Tibial artery (tissue), 4 donors: ENCODE results near the gene CORO2B.
"Not testable (repeated sequence)": the region's sequence is repeated elsewhere in the genome, so short reads cannot be mapped to it uniquely, and the experiment has no call there.

Experiments used
- DNase-seq, 2 donors: peaks; one replicate each; pipeline ENCODE4 v3.0.0-alpha.2; 2019
- H3K27ac ChIP-seq, 2 donors: fragments of 200-600 bp; sonication (generic) in 1 of 2; 1 replicate in 1 of 2; 2 replicates in 1 of 2; pipeline ENCODE4 v1.5.1; 2018 to 2019; ENCODE audit warnings: mild to moderate bottlenecking in 1 of 2
- H3K27me3 ChIP-seq, 2 donors: fragments of 200-600 bp; sonication (generic) in 1 of 2; one replicate each; pipeline versions ENCODE4 v1.5.1 to v1.6.0; 2016 to 2019
- H3K36me3 ChIP-seq, 3 donors: fragments of 200-600 bp; sonication (generic) in 2 of 3; one replicate each; pipeline ENCODE4 v1.5.1; 2016 to 2019; ENCODE audit warnings: mild to moderate bottlenecking in 2 of 3
- H3K4me1 ChIP-seq, 4 donors: fragments of 200-600 bp; sonication (generic) in 2 of 4; 1 replicate in 3 of 4; 2 replicates in 1 of 4; pipeline ENCODE4 v1.5.1; 2016 to 2019
- H3K4me3 ChIP-seq, 2 donors: fragments of 200-600 bp; sonication (generic) in 1 of 2; 1 replicate in 1 of 2; 2 replicates in 1 of 2; pipeline ENCODE4 v1.5.1; 2018 to 2019; ENCODE audit warnings: mild to moderate bottlenecking in 2 of 2
- H3K9me3 ChIP-seq, 3 donors: fragments of 200-600 bp; sonication (generic) in 1 of 3; one replicate each; pipeline ENCODE4 v1.5.1; 2016 to 2019
- intact Hi-C: fragments of 100-400 bp; cut with DNase I; formaldehyde crosslinking; loops from one replicate; pipeline ENCODE4 v1.15.0; 2023; ENCODE audit warnings: low total_unique reads
- TF ChIP-seq, protein P1 (sequence below), 2 experiments: fragments of 200-600 bp in 1 of 2; fragments of 450-650 bp in 1 of 2; IDR thresholded peaks; one replicate each; pipeline ENCODE4 v1.5.1; 2017 to 2019; ENCODE audit warnings: antibody characterized with exemption in 2 of 2, mild to moderate bottlenecking in 1 of 2, moderate library complexity in 1 of 2

Gene CORO2B

DNA sequence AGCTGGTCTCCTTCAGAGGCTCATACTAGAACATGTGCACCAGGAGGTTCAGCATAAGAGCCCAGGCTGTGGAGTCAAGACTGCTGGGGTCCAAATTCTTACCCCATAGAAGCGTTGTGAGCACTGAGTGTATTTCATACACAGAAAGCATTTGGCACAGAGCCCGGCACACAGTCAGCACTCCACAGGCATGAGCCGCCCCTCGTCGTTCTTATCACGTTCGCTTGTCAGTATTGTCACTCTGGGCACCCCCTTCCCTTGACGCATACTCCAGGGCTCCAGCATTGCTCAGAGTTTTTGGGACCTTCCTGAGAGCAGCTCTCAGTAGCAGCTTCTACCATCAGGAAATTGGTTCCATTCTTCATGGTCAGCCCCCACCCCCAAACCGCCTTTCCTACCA is 25.2 kb downstream of the CORO2B start:
- intact Hi-C loops, result no loop called here
- peaks cover 0 to 27% (median 18%) of the 10 kb centered on the region in 4 donors for H3K4me1 ChIP-seq
- no peak overlapping the region for H3K27ac ChIP-seq
- no peak for DNase-seq
- TF ChIP-seq, protein P1, sequence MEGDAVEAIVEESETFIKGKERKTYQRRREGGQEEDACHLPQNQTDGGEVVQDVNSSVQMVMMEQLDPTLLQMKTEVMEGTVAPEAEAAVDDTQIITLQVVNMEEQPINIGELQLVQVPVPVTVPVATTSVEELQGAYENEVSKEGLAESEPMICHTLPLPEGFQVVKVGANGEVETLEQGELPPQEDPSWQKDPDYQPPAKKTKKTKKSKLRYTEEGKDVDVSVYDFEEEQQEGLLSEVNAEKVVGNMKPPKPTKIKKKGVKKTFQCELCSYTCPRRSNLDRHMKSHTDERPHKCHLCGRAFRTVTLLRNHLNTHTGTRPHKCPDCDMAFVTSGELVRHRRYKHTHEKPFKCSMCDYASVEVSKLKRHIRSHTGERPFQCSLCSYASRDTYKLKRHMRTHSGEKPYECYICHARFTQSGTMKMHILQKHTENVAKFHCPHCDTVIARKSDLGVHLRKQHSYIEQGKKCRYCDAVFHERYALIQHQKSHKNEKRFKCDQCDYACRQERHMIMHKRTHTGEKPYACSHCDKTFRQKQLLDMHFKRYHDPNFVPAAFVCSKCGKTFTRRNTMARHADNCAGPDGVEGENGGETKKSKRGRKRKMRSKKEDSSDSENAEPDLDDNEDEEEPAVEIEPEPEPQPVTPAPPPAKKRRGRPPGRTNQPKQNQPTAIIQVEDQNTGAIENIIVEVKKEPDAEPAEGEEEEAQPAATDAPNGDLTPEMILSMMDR (IDR thresholded peaks at IDR 0.05), result no peak
- H3K36me3 ChIP-seq, result no peaks in the 10 kb centered on the region
- no peaks in the 10 kb centered on the region for H3K27me3 ChIP-seq
- no peaks in the 10 kb centered on the region for H3K9me3 ChIP-seq
- no peak overlapping the region for H3K4me3 ChIP-seq

DNA sequence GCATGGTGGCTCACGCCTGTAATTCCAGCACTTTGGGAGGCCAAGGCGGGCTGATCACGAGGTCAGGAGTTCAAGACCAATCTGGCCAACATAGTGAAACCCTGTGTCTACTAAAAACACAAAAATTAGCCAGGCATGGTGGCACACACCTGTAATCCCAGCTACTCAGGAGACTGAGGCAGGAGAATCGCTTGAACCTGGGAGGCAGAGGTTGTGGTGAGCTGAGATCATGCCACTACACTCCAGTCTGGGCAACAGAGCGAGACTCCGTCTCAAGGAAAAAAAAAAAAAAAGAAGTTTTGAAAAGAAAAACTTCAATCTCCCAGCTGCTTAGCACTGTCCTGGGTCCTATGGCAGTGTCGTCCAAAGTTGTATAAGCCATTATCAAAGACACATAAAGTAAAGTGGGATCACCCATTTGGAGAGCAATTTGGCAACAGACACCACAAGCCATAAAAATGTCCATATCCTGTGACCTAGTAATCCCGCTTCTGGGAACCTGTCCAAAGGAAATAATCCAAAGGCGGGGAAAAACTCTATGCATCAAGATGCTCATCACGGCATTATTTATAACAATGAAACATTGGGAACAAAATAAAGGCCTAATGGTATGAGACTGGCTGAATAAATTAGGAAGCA is 26.2 kb downstream of the CORO2B start:
- H3K36me3 ChIP-seq, H3K27ac ChIP-seq, H3K9me3 ChIP-seq, H3K4me3 ChIP-seq, DNase-seq, H3K27me3 ChIP-seq, intact Hi-C loops: not testable (repeated sequence)
- peaks cover 0 to 29% (median 19%) of the 10 kb centered on the region in 4 donors for H3K4me1 ChIP-seq

DNA sequence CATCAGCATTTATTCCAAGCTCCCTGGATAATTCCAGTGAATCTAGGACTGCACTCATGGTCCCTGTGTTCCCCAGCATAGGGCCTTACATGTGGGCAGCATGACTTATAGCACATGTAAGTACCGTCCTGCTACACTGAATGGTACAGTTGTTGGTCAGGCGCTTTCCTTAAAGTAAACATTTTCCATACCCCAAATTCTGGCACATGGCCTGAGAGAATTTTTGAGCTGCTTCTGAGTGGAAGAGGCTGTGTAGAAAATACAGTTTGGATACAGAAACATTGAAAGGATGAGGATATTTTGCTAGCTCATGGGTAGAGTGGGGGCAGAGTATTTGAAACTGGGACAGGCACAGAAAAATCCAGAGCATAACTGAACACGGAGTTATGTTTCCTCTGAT is 27.6 kb downstream of the CORO2B start:
- TF ChIP-seq, protein P1 (IDR thresholded peaks at IDR 0.05), result no peak
- H3K27me3 ChIP-seq, result no peaks in the 10 kb centered on the region
- peaks cover 0 to 29% (median 18%) of the 10 kb centered on the region in 4 donors for H3K4me1 ChIP-seq
- H3K27ac ChIP-seq, result no peak overlapping the region
- no peaks in the 10 kb centered on the region for H3K36me3 ChIP-seq
- intact Hi-C loops, result no loop called here
- no peaks in the 10 kb centered on the region for H3K9me3 ChIP-seq
- H3K4me3 ChIP-seq, result no peak overlapping the region
- no peak for DNase-seq

DNA sequence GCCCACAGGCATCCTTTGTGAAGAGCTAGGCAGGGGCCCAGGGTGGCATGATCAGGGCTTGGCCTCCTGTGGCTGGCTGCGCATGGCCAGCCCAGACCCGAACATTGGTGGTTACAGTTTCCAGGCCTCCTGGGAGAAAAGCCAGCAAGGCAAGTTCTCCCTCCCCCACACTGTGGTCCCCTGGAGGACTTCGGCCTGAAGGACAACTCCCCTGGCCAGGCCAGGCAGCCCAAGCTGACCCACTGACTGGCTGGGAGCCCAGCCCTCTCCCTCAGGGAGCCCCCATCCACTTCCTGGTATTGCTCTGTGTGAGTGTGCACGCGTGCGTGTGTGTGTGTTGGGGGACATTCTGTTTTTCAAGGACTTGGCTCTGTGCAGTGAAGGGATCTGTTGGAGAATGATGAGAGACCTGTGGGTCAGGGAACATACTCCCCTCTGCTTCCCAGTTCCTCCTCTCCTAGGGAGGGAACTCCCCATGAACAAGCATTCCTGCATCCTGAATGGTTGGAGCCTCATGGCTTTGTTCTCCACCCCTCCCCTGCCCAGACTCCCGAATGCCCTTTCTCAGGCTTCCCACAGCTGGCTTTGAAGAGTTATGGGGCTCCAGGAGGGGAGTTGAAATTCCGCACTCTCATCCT is 29.5 kb downstream of the CORO2B start:
- Histone ChIP-seq H3K9me3 (no peaks in the 10 kb centered on the region), H3K27ac (peak overlapping the region; percentile 28 to 35), H3K36me3 (no peaks in the 10 kb centered on the region), H3K27me3 (no peaks in the 10 kb centered on the region), H3K4me3 (no peak overlapping the region), H3K4me1 (peaks cover 0 to 29% (median 18%) of the 10 kb centered on the region in 4 donors)
- TF ChIP-seq, protein P1 (IDR thresholded peaks at IDR 0.05), result no peak
- DNase-seq, result peak; percentile 84 to 87
- intact Hi-C loops, result no loop called here

DNA sequence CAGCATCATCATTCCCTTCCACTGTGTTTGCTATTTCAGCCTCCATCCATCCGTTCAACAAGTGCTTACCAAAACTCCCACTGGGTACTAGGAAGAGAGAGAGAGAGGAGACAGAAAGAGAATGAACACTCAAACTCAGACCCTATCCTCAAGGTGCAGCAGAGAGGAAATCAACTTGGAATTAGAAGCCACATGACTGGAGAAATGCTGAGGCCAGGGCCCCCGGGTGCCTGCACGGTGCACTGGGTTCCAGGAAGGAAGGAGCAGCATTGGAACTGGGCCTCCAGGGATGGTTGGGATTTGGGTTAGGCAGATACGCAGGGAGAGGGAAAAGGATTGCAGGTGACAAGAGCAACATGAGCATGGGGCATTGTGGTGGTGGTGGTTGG is 30.0 kb downstream of the CORO2B start:
- Histone ChIP-seq H3K36me3 (no peaks in the 10 kb centered on the region), H3K4me3 (no peak overlapping the region), H3K27ac (peak overlapping the region; percentile 28 to 35), H3K9me3 (no peaks in the 10 kb centered on the region), H3K27me3 (no peaks in the 10 kb centered on the region), H3K4me1 (peaks cover 0 to 29% (median 18%) of the 10 kb centered on the region in 4 donors)
- TF ChIP-seq, protein P1 (IDR thresholded peaks at IDR 0.05), result no peak
- no peak for DNase-seq
- intact Hi-C loops, result no loop called here

DNA sequence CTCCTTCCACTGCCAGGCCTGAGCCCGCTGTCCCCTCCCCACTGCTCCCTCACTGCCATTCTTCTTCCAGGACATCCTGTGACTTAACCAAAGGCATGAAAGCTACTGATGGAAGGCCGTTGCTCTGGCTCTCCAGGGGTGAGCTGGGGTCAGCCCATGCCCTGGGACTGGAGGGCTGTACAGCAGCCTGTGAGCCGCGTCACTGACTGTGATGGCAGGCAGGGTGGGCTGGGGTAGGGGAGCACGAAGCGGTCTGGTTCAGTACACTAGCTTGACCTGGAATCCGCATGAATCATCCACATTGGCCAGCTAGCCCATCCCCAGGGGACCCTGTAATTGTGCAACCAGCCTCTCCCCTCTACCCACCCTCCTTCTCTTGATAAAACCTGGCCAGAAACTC is 30.8 kb downstream of the CORO2B start:
- H3K4me3 ChIP-seq, result no peak overlapping the region
- no peaks in the 10 kb centered on the region for H3K27me3 ChIP-seq
- no peaks in the 10 kb centered on the region for H3K9me3 ChIP-seq
- H3K4me1 ChIP-seq, result peaks cover 0 to 29% (median 18%) of the 10 kb centered on the region in 4 donors
- H3K36me3 ChIP-seq, result no peaks in the 10 kb centered on the region
- TF ChIP-seq, protein P1 (IDR thresholded peaks at IDR 0.05), result no peak
- intact Hi-C loops, result no loop called here
- peak overlapping the region; percentile 28 to 35 for H3K27ac ChIP-seq
- DNase-seq, result peak; percentile 85 to 88
